Upper lobe of left lung (tissue), 6 donors: Measurements from ENCODE around the gene POMC. TPM values are rescaled to one million over a fixed set of nuclear protein-coding genes. Genes with fewer than 3 reads are reported as not detected.
"Not testable (repeated sequence)": the region's sequence is repeated elsewhere in the genome, so short reads cannot be mapped to it uniquely, and the experiment has no call there.

ENCODE experiments used
- ATAC-seq, 2 donors: fragments of 200-7000 bp; cut with Tn5 transposase; one replicate each; pipeline ENCODE4 v1.9.1; 2022; ENCODE audit warnings: mild to moderate bottlenecking in 2 of 2, moderate library complexity in 2 of 2; ENCODE audit not compliant: low FRiP score in 2 of 2
- DNase-seq, 2 donors: peaks; one replicate each; pipeline ENCODE4 v3.0.0-alpha.2; 2019 to 2020
- H3K27ac ChIP-seq, 4 donors: fragments of 200-600 bp; sonication (generic); one replicate each; pipeline ENCODE4 v1.5.1; 2016 to 2019
- H3K27me3 ChIP-seq, 4 donors: fragments of 200-600 bp; sonication (generic); one replicate each; pipeline ENCODE4 v1.5.1; 2017 to 2019
- H3K36me3 ChIP-seq, 4 donors: fragments of 200-600 bp; sonication (generic); one replicate each; pipeline ENCODE4 v1.5.1; 2016 to 2019
- H3K4me1 ChIP-seq, 4 donors: fragments of 200-600 bp; sonication (generic); one replicate each; pipeline ENCODE4 v1.5.1; 2018 to 2019
- H3K4me3 ChIP-seq, 4 donors: fragments of 200-600 bp; sonication (generic); one replicate each; pipeline ENCODE4 v1.5.1; 2017 to 2019; ENCODE audit warnings: mild to moderate bottlenecking in 2 of 4, moderate library complexity in 1 of 4
- H3K9me3 ChIP-seq, 4 donors: fragments of 200-600 bp; sonication (generic); one replicate each; pipeline ENCODE4 v1.5.1; 2018 to 2019
- EP300 ChIP-seq, 4 donors: sonication (generic); formaldehyde crosslinking; IDR thresholded peaks; one replicate each; pipeline ENCODE4 v1.5.1; 2017; ENCODE audit warnings: antibody characterized with exemption in 4 of 4, control low read depth in 2 of 4
- POLR2A ChIP-seq, 4 donors: fragments of 450-650 bp; IDR thresholded peaks; one replicate each; pipeline ENCODE4 v1.5.1; 2016 to 2017; ENCODE audit warnings: antibody characterized with exemption in 4 of 4, mild to moderate bottlenecking in 2 of 4
- POLR2AphosphoS5 ChIP-seq, 2 donors: sonication (generic); formaldehyde crosslinking; IDR thresholded peaks; one replicate each; pipeline ENCODE4 v1.5.1; 2017; ENCODE audit warnings: antibody characterized with exemption in 2 of 2
- WGBS, 2 donors: methylation state at CpG; one replicate each; pipeline ENCODE4 v1.1.5; 2017 to 2018; 5-methylcytosine and 5-hydroxymethylcytosine counted together
- total RNA-seq, 6 donors: library from RNA; depleted of rRNA in 4 of 6; stranded (reverse); fragments of >200 nt in 4 of 6; gene quantifications; one replicate each; pipeline versions ENCODE4 v1.1.0 to v1.2.1, GENCODE V29; 2016 to 2021
- TF ChIP-seq, protein P1 (sequence below), 6 experiments: fragments of 450-650 bp in 4 of 6; fragments of 200-600 bp in 2 of 6; sonication (generic) in 2 of 6; IDR thresholded peaks; one replicate each; pipeline ENCODE4 v1.5.1; 2016 to 2019; ENCODE audit warnings: antibody characterized with exemption in 6 of 6
- donor health status: DM: no; HTN: no; CAD: no; lungs with moderate emphysema.
- donor health status: DM: no; HTN: yes; CAD: no; lungs with severe emphysema.

Gene POMC
- total RNA-seq, 6 donors from 2014 or later: 2.4 to 11.5 (median 5.6) TPM

DNA sequence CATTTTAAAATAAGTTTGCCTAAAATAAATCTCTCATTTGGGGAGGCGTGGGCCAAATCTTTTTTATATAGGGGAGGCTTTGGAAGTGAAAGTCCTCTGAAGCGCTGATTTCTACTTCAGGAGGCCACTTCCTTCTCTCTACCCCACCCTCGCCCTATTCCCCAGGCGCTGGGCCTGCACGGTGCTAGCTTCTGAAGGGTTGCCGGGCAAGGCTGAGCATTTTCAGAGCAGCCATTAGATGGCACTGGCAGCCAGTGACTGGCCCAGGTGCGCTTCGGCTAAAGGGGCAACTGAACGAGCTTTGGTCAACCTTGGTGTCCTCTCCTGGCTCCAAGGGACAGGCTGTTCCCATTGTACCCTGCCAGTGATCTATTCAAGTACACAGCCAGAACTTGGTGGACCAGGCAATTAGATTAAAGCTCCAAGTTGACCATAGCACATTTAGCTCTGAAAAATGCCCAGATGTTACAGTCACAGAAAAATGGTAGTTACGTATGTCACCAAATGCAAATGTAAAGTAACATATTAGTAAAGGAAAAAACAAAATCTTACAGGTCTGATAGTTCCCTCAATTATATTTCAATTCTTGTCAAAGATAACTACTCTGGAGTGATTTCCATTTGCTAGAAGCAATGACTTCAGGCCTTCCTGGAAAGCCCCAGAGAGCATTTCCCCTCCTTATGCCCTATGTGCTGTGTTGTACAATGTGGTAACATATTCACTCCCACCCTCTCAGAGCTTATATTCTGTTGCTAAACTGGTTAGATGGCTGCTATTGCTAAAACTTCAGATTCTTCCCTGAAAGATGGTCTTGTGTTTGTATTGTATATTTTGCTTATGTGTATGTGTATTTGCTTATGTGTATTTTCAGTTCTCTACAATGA lies 2.1 kb downstream of the POMC start:
- H3K27ac ChIP-seq: no peak overlapping the region
- no peak overlapping the region for H3K4me3 ChIP-seq
- peak in 1 of 2 donors; percentile 25 for DNase-seq
- no peaks in the 10 kb centered on the region for H3K36me3 ChIP-seq
- no peak for TF ChIP-seq POLR2A (IDR thresholded peaks at IDR 0.05)
- TF ChIP-seq, protein P1, sequence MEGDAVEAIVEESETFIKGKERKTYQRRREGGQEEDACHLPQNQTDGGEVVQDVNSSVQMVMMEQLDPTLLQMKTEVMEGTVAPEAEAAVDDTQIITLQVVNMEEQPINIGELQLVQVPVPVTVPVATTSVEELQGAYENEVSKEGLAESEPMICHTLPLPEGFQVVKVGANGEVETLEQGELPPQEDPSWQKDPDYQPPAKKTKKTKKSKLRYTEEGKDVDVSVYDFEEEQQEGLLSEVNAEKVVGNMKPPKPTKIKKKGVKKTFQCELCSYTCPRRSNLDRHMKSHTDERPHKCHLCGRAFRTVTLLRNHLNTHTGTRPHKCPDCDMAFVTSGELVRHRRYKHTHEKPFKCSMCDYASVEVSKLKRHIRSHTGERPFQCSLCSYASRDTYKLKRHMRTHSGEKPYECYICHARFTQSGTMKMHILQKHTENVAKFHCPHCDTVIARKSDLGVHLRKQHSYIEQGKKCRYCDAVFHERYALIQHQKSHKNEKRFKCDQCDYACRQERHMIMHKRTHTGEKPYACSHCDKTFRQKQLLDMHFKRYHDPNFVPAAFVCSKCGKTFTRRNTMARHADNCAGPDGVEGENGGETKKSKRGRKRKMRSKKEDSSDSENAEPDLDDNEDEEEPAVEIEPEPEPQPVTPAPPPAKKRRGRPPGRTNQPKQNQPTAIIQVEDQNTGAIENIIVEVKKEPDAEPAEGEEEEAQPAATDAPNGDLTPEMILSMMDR (IDR thresholded peaks at IDR 0.05): no peak
- TF ChIP-seq EP300 (IDR thresholded peaks at IDR 0.05): no peak
- no peak for TF ChIP-seq POLR2AphosphoS5 (IDR thresholded peaks at IDR 0.05)
- H3K4me1 ChIP-seq: peaks cover 13 to 21% (median 14%) of the 10 kb centered on the region in 4 donors
- 51 to 69% methylated on average over 7 to 10 of the region's 10 CpGs for WGBS, 2 donors
- no peak for ATAC-seq
- H3K9me3 ChIP-seq: no peaks in the 10 kb centered on the region
- H3K27me3 ChIP-seq: peaks cover 0 to 24% (median 10%) of the 10 kb centered on the region in 4 donors

DNA sequence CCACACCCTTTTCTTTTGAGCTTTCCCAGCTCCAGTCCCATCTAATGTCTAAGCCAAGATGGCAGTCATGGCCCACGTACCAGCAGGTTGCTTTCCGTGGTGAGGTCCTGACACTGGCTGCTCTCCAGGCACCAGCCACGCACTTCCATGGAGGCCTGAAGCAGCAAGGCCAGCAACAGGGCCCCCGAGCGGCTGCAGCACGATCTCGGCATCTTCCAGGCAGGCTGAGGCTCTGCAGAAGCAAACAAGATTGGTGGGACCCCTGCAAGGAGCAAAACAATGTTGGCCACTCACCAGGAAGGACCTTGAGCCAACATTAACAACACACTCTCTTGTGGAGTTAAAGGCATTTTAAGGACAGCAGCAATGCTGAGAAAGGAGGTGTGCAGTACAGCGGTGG lies 3.8 kb downstream of the POMC start:
- no peaks in the 10 kb centered on the region for H3K9me3 ChIP-seq
- ATAC-seq: no peak
- no peak overlapping the region for H3K27ac ChIP-seq
- peaks cover 13 to 21% (median 14%) of the 10 kb centered on the region in 4 donors for H3K4me1 ChIP-seq
- peaks cover 0 to 22% (median 10%) of the 10 kb centered on the region in 4 donors for H3K27me3 ChIP-seq
- no peak for DNase-seq
- no peak overlapping the region for H3K4me3 ChIP-seq
- TF ChIP-seq EP300 (IDR thresholded peaks at IDR 0.05): no peak
- H3K36me3 ChIP-seq: no peaks in the 10 kb centered on the region
- WGBS, 2 donors: 60 to 69% methylated on average over 3 to 8 of the region's 8 CpGs

DNA sequence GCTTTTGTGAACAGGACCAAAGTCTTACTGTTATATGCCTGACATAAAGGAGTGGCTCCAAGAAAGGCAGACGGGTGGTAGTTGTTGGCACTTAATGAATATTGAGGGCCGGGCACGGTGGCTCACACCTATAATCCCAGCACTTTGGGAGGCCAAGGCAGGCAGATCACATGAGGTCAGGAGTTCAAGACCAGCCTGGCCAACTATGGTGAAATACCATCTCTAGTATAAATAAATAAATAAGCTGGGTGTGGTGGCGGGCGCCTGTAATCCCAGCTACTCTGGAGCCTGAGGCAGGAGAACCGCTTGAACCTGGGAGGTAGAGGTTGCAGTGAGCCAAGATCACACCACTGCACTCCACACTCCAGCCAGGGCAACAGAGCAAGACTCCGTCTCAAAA lies 6.3 kb downstream of the POMC start:
- ATAC-seq: not testable (repeated sequence)

DNA sequence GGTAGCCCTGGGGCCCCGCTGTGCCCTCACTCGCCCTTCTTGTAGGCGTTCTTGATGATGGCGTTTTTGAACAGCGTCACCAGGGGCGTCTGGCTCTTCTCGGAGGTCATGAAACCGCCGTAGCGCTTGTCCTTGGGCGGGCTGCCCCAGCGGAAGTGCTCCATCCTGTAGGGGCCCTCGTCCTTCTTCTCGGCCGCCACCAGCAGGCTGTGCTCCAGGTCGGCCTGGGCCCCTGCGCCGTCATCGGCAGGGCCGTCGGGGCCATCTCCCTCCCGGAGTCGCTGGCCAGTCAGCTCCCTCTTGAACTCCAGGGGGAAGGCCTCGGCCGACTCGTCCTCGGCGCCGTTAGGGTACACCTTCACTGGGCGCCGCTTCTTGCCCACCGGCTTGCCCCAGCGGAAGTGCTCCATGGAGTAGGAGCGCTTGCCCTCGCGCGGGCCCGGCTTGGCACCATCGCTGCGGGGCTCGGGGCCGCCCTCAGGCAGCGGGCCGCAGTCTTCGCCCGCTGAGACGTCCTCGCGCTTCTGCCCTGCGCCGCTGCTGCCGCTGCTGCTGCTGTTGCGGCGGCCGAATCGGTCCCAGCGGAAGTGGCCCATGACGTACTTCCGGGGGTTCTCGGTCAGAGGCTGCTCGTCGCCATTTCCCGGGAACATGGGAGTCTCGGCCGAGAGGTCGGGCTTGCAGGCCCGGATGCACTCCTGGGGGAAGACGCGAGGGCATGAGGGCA lies 7.2 kb downstream of the POMC start:
- Histone ChIP-seq H3K36me3 (no peaks in the 10 kb centered on the region), H3K27me3 (no peaks in the 10 kb centered on the region), H3K9me3 (no peaks in the 10 kb centered on the region), H3K4me3 (peak overlapping the region; percentile 6 to 54 (median 40)), H3K4me1 (peaks cover 0 to 5% (median 0%) of the 10 kb centered on the region in 4 donors), H3K27ac (peak overlapping the region in 3 of 4 donors; percentile 57 to 76 (median 67))
- ATAC-seq (peak in 1 of 2 donors; percentile 84), DNase-seq (peak in 1 of 2 donors; percentile 89)
- TF ChIP-seq EP300 (IDR thresholded peaks at IDR 0.05) (no peak), POLR2A (IDR thresholded peaks at IDR 0.05) (peak in 1 of 4 donors; percentile 71), POLR2AphosphoS5 (IDR thresholded peaks at IDR 0.05) (no peak)
- TF ChIP-seq, protein P1 (IDR thresholded peaks at IDR 0.05): peak in 1 of 6 experiments; percentile 23
- 66 to 81% methylated on average over 20 to 46 of the region's 69 CpGs for WGBS, 2 donors

More for the DNA sequence above, 6.3 kb downstream of the POMC start:
- not testable (repeated sequence) for DNase-seq, H3K27me3 ChIP-seq, H3K36me3 ChIP-seq, H3K9me3 ChIP-seq, H3K4me1 ChIP-seq
- Histone ChIP-seq H3K4me3 (peak overlapping the region in 1 of 4 donors; percentile 53), H3K27ac (peak overlapping the region in 1 of 4 donors; percentile 76)
- 97 to 100% methylated on average over 7 of the region's 7 CpGs for WGBS, 2 donors

DNA sequence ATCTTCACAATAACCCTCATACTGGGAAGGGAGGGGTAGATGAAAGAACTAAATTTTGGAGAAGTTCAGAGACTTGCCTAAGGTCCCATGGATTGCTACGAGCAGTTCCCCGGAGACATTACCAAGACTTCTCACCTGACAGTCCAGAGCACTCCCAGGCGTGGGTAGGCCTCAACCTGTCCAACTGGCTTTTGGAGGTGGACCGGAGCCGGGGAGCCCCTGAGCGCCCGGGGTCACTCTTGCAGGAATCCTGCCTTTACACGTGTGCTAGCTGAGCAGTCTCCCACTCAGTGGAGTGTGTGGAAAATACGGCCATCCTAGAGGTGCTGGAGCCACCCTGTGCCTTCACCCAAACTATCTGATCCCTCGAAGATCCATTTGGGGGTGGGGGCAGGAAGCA lies 8.0 kb downstream of the POMC start:
- peaks cover 0 to 5% (median 0%) of the 10 kb centered on the region in 4 donors for H3K4me1 ChIP-seq

More for the DNA sequence above, 8.0 kb downstream of the POMC start:
- ATAC-seq (no peak), DNase-seq (no peak)
- Histone ChIP-seq H3K36me3 (no peaks in the 10 kb centered on the region), H3K4me3 (no peak overlapping the region), H3K9me3 (no peaks in the 10 kb centered on the region), H3K27ac (no peak overlapping the region), H3K27me3 (no peaks in the 10 kb centered on the region)
- TF ChIP-seq, protein P1 (IDR thresholded peaks at IDR 0.05): no peak
- TF ChIP-seq POLR2AphosphoS5 (IDR thresholded peaks at IDR 0.05) (no peak), EP300 (IDR thresholded peaks at IDR 0.05) (no peak), POLR2A (IDR thresholded peaks at IDR 0.05) (no peak)
- 87 to 91% methylated on average over 7 to 10 of the region's 10 CpGs for WGBS, 2 donors
